Breast epithelium (tissue), 3 donors: ENCODE measurements around the gene FBN1.

ENCODE experiments used
- POLR2A ChIP-seq: fragments of 450-650 bp; IDR thresholded peaks from one replicate; pipeline ENCODE4 v1.6.1; 2016; ENCODE audit warnings: antibody characterized with exemption, mild to moderate bottlenecking, moderate library complexity
- POLR2AphosphoS5 ChIP-seq, 3 donors: sonication (generic); formaldehyde crosslinking; IDR thresholded peaks; one replicate each; pipeline ENCODE4 v1.6.1; 2017; ENCODE audit warnings: antibody characterized with exemption in 3 of 3
- TF ChIP-seq, protein P1 (sequence below), 3 donors: fragments of 450-650 bp; IDR thresholded peaks; one replicate each; pipeline ENCODE4 v1.5.1; 2016 to 2017; ENCODE audit warnings: antibody characterized with exemption in 3 of 3, mild to moderate bottlenecking in 3 of 3, moderate library complexity in 3 of 3

DNA sequence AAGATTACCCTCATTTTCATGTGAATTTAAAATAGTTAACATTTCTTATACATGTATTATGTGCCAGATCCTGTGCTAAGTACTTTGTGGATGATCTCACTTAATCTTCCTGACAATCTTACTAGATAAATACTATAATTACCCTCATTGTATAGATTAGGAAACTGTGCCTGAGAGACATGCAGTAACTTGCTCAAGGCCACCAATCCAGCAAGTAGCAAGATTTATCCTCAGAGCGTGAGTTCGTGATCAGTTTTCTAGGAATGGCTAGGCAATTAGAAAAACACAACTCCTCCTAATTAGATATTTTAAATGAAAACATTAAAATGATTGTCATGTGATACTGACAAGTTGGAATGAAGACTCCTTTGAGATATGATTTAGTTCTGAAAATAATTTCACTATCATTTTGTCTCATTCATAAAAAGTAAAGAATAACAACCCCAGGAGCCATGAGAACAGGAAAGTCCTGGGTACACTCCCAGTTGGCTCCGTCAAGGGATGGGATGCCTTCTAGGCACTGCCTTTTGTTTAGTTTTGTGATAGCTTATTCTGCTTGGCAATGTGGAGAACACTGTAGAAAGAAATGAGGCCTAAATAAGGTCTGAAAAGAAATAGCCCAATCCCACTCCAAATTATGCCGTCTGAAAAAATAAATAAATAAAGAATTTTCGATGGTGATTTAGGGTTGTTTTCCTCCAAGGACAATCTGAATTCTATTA lies 61.3 kb downstream of the FBN1 start:
- TF ChIP-seq, protein P1, sequence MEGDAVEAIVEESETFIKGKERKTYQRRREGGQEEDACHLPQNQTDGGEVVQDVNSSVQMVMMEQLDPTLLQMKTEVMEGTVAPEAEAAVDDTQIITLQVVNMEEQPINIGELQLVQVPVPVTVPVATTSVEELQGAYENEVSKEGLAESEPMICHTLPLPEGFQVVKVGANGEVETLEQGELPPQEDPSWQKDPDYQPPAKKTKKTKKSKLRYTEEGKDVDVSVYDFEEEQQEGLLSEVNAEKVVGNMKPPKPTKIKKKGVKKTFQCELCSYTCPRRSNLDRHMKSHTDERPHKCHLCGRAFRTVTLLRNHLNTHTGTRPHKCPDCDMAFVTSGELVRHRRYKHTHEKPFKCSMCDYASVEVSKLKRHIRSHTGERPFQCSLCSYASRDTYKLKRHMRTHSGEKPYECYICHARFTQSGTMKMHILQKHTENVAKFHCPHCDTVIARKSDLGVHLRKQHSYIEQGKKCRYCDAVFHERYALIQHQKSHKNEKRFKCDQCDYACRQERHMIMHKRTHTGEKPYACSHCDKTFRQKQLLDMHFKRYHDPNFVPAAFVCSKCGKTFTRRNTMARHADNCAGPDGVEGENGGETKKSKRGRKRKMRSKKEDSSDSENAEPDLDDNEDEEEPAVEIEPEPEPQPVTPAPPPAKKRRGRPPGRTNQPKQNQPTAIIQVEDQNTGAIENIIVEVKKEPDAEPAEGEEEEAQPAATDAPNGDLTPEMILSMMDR (IDR thresholded peaks at IDR 0.05), result no peak
- TF ChIP-seq POLR2AphosphoS5 (IDR thresholded peaks at IDR 0.05), result no peak
- TF ChIP-seq POLR2A, result no peak
